T follicular helper cell (primary cell): ENCODE data around the gene KIAA1671.

Experiments
- DNase-seq: peaks from one replicate; pipeline ENCODE4 v3.0.0-alpha.2; 2020; ENCODE audit warnings: low read depth

KIAA1671 gene

GRCh38 chr22:25045159-25045558 lies 92.6 kb downstream of the KIAA1671 start:
- no peak for DNase-seq

GRCh38 chr22:25048071-25048470 lies 95.6 kb downstream of the KIAA1671 start:
- no peak for DNase-seq

DNA sequence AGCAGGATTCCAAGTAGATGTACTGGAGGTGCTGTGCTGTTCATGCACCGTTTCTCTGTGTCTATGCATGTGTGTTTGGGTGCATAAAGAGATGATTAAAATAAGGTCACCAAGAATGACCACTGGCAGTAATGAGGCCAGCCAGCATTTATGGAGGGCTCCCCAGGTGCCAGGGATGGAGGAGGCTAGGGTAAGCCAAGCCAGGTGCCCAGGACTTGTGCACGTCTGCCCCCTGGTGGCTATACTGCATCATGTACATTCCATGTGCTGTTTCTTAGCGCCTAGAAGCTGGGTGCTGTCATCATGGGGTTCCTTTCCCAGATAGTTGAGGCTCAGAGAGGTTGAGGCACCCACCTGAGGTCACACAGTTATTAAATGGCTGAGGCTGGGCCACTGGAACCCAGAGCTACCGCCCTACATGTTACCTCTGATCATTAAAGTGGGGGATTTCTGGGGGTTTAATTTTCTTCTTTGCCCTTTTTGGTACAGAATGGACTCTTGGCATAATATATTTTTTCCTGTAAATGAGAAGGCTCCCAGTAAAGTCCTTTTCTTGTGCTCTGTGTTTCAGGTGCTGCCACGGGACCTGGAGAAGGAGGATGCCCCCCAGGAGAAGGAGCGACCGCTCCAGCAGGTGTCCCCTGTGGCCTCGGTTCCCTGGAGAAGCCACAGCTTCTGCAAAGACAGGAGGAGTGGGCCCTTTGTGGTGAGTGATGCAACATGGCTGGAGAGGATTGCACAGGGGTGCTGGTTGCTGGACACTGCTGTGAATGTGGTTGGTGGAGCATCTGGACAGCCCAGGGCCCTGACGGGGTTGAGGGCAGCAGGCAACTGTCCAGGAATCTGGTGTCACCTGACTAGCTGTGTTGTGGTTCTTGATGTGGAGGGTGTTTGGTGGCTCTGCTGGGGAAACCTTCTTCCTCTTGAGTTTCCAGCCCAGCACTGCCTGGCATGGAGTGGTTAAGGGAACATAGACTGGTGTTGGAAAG lies 96.4 kb downstream of the KIAA1671 start:
- DNase-seq, result peak; percentile 57

GRCh38 chr22:25049770-25050169 lies 97.3 kb downstream of the KIAA1671 start:
- DNase-seq, result no peak

DNA sequence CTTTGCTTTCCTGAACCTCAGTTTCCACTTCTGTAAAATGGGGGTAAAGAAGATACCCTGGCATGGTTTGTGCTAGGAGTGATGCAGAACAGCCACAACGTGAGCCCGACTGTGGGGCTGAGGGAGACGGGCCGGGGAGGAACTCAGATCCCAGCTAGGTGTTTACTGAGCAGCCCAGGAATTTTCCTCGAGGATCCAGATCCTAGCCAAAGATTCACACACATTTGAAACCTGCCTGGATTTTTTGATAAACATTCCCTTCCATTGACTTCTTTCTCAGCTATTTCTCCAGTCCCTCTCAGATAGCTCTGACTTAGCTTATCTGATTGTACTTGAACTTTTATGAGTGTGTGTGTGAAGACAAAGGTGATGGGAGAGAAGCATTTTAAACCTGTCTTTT lies 98.0 kb downstream of the KIAA1671 start:
- DNase-seq, result no peak

DNA sequence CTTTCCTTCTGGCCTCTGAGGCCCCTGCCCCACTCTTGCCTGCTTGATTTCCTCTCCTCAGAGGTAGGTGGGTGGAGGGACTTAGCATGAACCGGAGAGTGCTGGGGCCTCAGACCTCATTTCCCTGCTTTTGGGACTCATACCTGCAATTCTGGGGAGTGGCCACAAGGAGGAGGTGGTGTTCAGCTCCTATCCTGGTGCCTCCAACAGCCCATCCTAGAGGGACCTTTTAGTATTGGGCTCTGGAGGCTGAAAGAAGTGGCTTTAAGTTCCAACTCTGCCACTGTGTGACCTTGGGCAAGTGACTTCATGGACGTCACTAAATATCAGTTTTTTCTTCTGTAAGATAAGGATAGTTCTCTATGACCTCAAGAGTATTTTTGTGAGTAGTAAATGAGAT lies 98.6 kb downstream of the KIAA1671 start:
- DNase-seq, result no peak

- DNase-seq, result no peak
Measured at GRCh38 chr22:25051983-25052710, 99.6 kb downstream of the KIAA1671 start.

- no peak for DNase-seq
Measured at GRCh38 chr22:25053153-25053805, 100.8 kb downstream of the KIAA1671 start.

DNA sequence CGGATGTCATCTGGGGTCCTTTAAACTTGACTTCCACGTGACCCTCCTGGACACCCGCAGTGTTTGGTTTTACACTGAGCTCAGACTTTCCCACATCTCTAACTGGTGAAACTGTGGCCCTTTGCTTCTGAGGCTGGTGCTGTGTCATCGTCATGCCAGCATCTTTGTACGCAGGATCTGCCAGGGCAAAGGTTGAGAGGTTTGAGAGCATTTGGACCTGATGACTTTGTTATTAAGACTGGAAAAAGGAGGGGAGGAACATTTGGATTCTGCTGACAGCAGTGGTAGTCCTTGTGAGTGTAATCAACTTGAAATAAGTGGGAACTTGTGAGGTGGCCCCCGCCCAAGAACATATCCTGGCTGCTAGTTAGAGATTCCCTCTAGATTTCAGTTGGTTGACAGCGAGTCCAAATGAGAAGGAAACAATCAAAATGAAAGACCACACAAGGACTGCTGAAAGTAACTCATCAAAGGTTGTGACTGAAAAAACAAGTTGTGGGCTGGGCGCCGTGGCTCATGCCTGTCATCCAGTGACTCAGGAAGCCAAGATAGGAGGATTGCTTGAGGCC lies 102.5 kb downstream of the KIAA1671 start:
- no peak for DNase-seq

DNA sequence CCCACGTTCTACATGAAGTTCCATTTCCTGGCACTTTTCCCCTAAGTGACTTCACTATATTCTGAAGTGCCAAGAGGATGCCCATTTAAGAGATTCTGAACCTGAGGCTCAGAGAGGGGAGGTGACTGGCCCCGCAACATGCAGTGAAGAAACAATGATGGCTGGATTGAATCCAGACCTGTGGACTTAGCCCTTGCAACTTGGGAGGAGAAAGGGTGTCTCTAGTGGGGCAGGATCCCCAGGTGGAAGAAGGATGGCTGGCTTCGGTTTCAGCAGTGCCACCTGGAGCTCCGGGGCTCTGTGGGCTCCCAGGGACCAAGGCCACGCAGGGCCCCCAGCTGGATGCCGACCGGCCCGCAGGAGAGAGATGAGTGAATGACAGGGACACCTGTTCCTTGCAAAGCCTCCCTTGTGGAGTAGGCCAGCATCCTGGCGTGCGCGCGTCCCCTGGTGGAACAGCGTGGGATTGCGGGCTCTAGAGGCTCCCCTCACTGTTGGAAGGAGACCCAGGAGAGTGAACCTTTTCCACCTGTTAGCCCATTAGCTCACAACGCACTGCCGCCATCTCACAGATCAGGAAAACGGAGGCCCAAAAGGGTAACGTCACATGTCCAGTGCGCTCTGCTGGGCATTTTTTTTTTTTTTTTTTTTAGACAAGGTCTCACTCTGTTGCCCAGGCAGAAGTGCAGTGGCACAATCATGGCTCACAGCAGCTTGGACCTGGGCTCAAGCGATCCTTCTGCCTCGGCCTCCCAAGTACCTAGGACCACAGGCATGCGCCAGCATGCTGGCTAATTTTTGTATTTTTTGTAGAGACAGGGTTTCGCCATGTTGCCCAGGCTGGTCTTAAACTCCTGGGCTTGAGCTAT lies 104.7 kb downstream of the KIAA1671 start:
- DNase-seq, result peak; percentile 66

DNA sequence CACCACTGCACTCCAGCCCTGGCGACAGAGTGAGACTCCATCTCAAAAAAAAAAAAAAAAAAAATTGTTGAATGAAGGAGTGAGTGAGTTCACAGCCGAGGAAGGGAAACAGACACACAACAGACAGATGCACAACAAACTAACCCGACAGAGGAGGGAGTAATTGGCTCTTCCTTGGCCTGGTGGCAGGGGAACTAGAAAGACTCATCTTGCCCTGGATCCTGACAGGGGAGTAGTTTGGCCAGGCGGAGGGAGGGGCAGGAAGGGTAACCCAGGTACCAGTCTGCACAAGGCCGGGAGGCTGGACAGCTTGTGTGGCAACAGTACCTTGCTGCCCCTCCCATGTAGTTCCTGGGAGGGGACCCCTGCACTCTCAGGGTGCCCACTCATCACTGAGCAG lies 106.9 kb downstream of the KIAA1671 start:
- no peak for DNase-seq

GRCh38 chr22:25060522-25061071 lies 108.1 kb downstream of the KIAA1671 start:
- DNase-seq, result no peak

GRCh38 chr22:25061134-25061533 lies 108.6 kb downstream of the KIAA1671 start:
- DNase-seq, result no peak

DNA sequence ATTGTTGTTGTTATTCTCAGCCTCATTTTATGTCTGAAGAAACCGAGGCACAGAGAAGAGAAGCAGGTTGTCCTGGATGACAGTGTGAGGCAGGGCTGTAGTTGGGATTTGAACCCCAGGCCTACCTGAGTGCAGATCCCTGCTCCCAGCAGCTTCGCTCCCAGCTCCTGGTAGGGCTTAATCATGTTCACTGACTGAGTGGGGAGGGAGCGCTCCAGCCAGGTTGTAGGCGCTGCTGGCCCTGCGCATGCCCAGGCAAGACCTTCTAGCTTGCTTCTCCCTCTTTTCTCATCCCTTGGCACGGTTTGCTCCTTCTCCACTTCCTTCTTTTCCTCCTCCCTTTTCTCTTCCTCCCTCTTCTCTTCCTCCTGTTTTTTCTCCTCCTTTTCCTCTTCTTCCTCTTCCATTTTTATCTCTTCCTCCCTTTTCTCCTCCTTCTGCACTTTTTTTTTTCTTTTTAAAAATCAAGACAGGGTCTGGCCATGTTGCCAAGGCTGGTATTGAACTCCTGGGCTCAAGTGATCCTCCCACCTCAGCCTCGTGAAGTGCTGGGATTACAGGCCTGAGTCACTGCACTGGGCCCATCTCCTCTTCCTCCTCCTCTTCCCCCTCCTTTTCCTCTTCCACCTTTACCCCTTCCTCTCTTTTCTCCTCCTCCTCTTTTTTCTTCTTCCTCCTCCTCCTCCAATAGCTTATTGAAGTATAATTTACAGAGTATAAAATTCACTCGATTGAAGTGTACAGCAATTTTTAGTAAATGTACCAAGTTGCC lies 109.3 kb downstream of the KIAA1671 start:
- DNase-seq, result no peak

GRCh38 chr22:25062386-25063085 lies 110.0 kb downstream of the KIAA1671 start:
- peak; percentile 79 for DNase-seq

DNA sequence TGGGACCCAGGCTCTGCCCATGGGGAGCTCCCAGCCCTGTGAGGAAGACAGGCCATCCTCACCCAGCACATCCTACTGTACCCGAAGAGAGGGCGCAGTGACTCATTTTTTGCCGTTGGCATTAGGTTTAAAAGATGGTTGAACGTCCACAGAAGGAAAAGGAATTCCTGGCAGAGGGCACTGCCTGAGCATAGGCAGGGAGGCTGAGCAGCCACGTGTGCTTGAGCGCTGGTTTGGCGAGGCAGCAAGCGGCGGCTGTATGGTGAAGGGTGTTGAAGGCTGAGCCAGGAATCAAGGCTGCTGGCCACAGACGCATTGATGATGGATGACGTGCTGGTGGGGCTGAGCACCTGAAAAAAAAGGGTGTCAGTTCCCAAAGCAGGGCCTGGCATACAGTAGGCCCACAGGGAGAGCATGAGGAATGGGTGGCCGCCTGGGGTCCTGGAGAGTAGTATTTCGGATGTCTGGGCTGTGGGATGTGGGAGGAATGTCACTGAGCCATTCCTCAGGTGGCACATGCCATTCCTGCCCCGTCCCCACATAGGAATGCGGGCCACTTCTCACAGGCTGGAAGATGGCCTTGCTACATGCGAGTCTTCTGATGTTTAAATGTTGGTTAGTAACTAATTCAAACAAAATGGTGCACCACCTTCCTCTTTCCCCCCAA lies 112.5 kb downstream of the KIAA1671 start:
- DNase-seq, result no peak

DNA sequence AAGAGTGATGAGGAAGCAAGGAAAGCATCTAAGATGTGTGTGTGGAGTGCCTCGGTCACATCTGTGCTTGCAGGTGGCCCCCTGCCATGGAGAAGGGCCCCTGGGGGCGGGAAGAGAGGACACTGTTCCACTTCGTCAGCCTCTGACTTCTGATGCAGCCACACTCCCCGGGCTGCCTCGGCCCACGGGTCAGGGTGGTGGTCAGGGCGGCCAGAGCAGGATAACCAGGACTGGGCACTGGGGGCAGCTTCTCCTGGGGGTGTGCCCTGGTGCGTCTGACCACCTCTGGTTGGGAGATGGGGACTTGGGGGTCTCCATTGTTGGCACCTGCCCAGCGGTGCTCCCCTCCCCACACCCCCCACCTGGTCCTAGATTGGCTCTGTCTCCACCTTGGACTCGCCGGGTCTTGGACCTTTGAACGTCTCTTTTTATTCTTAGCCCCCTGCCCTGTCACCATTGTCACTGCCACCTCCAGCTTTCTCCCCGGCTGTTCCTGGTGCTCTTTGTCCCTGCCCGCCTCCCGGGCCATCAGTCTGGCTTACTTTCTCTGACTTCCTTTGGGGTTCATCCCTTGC lies 114.4 kb downstream of the KIAA1671 start:
- DNase-seq, result no peak

DNA sequence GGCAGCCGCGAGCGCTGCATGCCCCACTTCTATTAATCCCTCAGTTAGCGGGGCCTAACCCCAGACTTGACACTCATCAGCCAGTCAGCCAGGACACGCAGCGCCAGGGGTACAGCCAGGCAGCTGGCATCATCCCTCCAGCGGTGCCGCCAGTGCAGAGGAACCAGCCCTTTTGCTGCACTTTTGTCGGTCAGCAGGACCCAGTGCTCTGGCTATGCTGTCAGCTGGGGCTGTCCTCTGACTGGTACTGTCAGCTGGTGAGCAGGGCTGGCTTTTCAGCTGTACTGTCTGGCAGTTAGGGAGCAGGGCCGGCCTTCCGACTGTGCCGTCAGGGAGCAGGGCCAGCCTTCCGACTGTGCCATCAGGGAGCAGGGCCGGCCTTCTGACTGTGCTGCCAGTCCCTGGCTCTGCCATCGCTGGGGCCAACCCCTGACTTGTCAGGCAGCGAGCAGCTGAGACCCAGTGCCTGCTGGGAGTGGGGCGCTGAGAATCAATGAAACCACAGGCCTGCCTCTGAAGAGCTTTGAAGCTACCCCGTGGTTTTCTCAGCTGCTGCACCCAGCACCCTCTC lies 115.4 kb downstream of the KIAA1671 start:
- peak; percentile 85 for DNase-seq
